Testis (tissue), 3 donors: ENCODE measurements around the gene MYO18A. TPM values are rescaled to one million over a fixed set of nuclear protein-coding genes. Genes with fewer than 3 reads are reported as not detected.

Source experiments
- DNase-seq: peaks from one replicate; pipeline ENCODE4 v3.0.0-alpha.2; 2019
- H3K27ac ChIP-seq, 2 donors: fragments of 200-600 bp; sonication (generic); one replicate each; pipeline ENCODE4 v1.5.1; 2019
- H3K27me3 ChIP-seq: fragments of 200-600 bp; sonication (generic); one replicate; pipeline ENCODE4 v1.5.1; 2019
- H3K36me3 ChIP-seq: fragments of 200-600 bp; sonication (generic); one replicate; pipeline ENCODE4 v1.5.1; 2017; ENCODE audit warnings: low read depth; ENCODE audit errors: missing control alignments
- H3K4me1 ChIP-seq: fragments of 200-600 bp; sonication (generic); one replicate; pipeline ENCODE4 v1.5.1; 2019
- H3K4me3 ChIP-seq, 2 donors: fragments of 200-600 bp; sonication (generic); one replicate each; pipeline ENCODE4 v1.5.1; 2017 to 2019
- H3K9me3 ChIP-seq: fragments of 200-600 bp; sonication (generic); one replicate; pipeline ENCODE4 v1.5.1; 2017
- POLR2A ChIP-seq: fragments of 450-650 bp; IDR thresholded peaks from one replicate; pipeline ENCODE4 v1.6.1; 2017; ENCODE audit warnings: antibody characterized with exemption, mild to moderate bottlenecking, moderate library complexity
- WGBS, 2 donors: methylation state at CpG; one replicate each; pipeline ENCODE4 v1.1.5; 2018; 5-methylcytosine and 5-hydroxymethylcytosine counted together
- intact Hi-C: fragments of 100-400 bp; cut with DNase I; formaldehyde crosslinking; loops from one replicate; pipeline ENCODE4 v1.15.1; 2023; ENCODE audit warnings: low total_unique reads
- polyA plus RNA-seq: library from polyadenylated mRNA; stranded (reverse); fragments of 350-450 nt; fragmentation: Illumina TruSeq; extraction: RNeasy Lipid Tissue Mini Kit (QIAGEN cat#74804); gene quantifications from one replicate; pipeline ENCODE4 v1.2.3, GENCODE V29; 2014; ENCODE audit warnings: low read depth, low replicate concordance; ENCODE audit not compliant: insufficient read depth
- total RNA-seq, 2 donors: library from RNA; depleted of rRNA; stranded (reverse); fragments of >200 nt; gene quantifications; one replicate each; pipeline ENCODE4 v1.2.3, GENCODE V29; 2016
- TF ChIP-seq, protein P1 (sequence below), 3 experiments: fragments of 450-650 bp in 2 of 3; fragments of 200-600 bp in 1 of 3; sonication (generic) in 1 of 3; IDR thresholded peaks; one replicate each; pipeline ENCODE4 v1.5.1; 2016 to 2019; ENCODE audit warnings: antibody characterized with exemption in 3 of 3, mild to moderate bottlenecking in 2 of 3, moderate library complexity in 1 of 3

Gene MYO18A
- total and polyA plus RNA-seq, 3 donors from 2014 or later, result 89.1 to 154 (median 91.1) TPM

DNA sequence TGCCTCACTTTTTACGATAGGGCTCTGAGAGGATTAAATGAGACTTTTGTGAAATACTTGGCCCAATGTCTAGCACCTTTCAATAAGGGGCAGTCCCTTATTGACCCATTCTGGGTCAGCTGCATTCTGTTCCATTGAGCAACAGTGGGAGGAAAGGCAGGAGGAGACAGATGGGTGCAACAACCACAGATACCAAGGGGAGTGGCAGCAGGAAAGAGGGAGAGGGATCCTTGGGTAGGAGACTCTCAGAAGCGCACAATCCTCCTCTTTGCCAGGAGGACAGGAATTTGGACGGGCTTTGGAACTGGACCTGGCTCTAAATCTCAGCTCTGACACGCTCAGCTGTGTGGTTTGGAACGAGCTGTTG, 133.7 kb downstream of the MYO18A start:
- no peak for DNase-seq
- peaks cover 12% of the 10 kb centered on the region for H3K4me1 ChIP-seq
- no peak overlapping the region for H3K27ac ChIP-seq
- no peak overlapping the region for H3K4me3 ChIP-seq
- 91 to 95% methylated on average over 4 to 5 of the region's 5 CpGs for WGBS, 2 donors
- no peaks in the 10 kb centered on the region for H3K9me3 ChIP-seq
- no peaks in the 10 kb centered on the region for H3K36me3 ChIP-seq
- no peaks in the 10 kb centered on the region for H3K27me3 ChIP-seq
- TF ChIP-seq, protein P1, sequence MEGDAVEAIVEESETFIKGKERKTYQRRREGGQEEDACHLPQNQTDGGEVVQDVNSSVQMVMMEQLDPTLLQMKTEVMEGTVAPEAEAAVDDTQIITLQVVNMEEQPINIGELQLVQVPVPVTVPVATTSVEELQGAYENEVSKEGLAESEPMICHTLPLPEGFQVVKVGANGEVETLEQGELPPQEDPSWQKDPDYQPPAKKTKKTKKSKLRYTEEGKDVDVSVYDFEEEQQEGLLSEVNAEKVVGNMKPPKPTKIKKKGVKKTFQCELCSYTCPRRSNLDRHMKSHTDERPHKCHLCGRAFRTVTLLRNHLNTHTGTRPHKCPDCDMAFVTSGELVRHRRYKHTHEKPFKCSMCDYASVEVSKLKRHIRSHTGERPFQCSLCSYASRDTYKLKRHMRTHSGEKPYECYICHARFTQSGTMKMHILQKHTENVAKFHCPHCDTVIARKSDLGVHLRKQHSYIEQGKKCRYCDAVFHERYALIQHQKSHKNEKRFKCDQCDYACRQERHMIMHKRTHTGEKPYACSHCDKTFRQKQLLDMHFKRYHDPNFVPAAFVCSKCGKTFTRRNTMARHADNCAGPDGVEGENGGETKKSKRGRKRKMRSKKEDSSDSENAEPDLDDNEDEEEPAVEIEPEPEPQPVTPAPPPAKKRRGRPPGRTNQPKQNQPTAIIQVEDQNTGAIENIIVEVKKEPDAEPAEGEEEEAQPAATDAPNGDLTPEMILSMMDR (IDR thresholded peaks at IDR 0.05), result no peak
- TF ChIP-seq POLR2A, result no peak
- intact Hi-C loops, result no loop called here

DNA sequence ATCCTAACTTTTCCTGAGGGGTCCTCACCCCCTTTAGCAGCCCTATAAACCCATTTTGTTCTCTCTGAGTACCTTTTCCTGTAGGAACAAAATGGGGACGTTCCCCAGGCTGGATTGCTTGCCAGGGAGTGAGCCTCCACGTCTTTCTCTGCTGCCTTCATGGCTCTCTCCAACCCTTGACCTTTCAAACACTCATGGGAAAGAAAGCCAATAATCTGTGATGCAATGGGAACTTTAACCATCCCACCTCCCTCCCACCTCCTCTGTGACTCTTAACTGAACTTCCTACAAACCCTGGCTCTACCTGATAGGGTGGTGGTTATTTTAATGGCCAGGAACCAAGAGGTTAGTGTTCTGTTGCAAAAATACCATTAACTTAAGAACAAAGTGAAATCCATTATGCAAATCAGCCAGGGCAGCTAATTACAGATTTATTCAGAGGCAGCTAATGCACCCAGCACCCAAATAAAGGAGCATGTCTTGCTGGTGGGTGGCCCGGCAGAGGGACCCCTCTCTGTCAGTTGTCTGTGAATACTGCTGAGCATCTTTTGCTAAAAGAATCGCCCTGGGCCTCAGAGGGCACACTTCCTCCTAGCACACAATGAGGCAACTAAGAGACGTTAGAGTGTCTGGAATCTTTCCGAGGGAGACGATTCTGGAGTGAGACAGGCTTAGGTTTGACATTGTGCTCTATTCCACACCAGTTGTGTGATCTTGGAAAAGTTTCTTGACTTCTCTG, 134.3 kb downstream of the MYO18A start:
- H3K27me3 ChIP-seq, result no peaks in the 10 kb centered on the region
- TF ChIP-seq, protein P1 (IDR thresholded peaks at IDR 0.05), result no peak
- no peak for TF ChIP-seq POLR2A
- H3K27ac ChIP-seq, result no peak overlapping the region
- H3K4me3 ChIP-seq, result no peak overlapping the region
- no peak for DNase-seq
- no peaks in the 10 kb centered on the region for H3K9me3 ChIP-seq
- intact Hi-C loops, result no loop called here
- H3K4me1 ChIP-seq, result peaks cover 12% of the 10 kb centered on the region
- 76 to 91% methylated on average over 7 of the region's 7 CpGs for WGBS, 2 donors
- no peaks in the 10 kb centered on the region for H3K36me3 ChIP-seq

DNA sequence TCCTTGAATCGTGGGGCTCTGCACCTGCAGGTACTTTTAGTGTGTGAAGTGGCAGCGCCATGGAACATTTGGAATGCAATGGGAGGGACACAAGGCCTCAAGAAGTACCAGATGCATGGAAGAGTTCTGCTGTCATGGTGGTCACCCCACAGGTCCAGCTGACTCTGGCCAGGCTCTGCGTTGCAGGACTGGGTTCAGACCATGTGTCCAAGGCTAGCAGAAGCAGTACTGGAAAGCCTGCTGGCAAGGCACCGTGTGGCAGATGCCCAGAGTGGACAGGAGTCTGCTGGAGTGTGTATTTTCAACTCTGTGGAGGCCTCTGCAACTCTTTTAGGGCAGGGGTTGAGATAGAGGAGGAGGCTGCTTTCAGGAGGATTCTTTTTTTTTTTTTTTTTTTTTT, 135.2 kb downstream of the MYO18A start:
- 93% methylated on average over 3 to 4 of the region's 4 CpGs for WGBS, 2 donors
- TF ChIP-seq, protein P1 (IDR thresholded peaks at IDR 0.05), result no peak
- no peak for TF ChIP-seq POLR2A
- intact Hi-C loops, result no loop called here
- no peak for DNase-seq
- no peak overlapping the region for H3K4me3 ChIP-seq
- H3K27ac ChIP-seq, result no peak overlapping the region
- no peaks in the 10 kb centered on the region for H3K9me3 ChIP-seq
- H3K4me1 ChIP-seq, result peaks cover 12% of the 10 kb centered on the region
- H3K36me3 ChIP-seq, result no peaks in the 10 kb centered on the region
- H3K27me3 ChIP-seq, result no peaks in the 10 kb centered on the region

DNA sequence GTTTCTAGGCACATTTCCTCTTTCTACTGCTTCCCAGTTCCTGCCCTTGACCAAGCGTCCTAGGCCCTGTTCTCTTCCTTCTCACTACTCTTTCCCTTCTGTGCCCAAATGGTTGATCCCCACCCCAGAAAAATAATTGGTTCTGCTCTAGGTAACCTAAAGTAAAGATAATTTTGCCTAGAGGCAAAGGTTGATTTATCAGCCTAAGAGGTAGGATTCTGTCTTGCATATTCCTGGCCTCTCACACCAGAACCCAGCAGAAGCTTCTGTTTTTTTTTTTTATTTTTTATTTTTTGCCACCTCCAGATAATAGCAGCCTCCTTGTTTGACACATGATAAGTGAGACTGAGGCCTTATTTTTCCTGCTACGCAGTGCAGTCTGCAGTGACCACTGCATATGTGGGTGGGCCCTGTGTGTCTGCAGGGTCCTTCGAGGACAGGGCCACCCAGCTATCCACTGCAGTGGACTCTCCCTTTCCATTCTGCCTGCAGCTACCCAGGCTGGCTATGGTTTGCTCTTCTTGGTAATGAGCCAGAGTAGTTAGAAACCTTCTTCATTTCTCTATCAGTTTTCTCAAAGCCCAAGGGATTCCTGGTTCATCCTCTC, 136.6 kb downstream of the MYO18A start:
- DNase-seq, result no peak
- Histone ChIP-seq H3K27ac (no peak overlapping the region), H3K4me1 (peaks cover 15% of the 10 kb centered on the region), H3K4me3 (no peak overlapping the region), H3K36me3 (no peaks in the 10 kb centered on the region), H3K27me3 (no peaks in the 10 kb centered on the region), H3K9me3 (no peaks in the 10 kb centered on the region)
- WGBS, 2 donors, result 59 to 67% methylated on average over 3 of the region's 3 CpGs
- TF ChIP-seq, protein P1 (IDR thresholded peaks at IDR 0.05), result no peak
- no peak for TF ChIP-seq POLR2A
- intact Hi-C loops, result no loop called here
